ENCODE results near the gene PLA2G1B. TPM values are rescaled to one million over a fixed set of nuclear protein-coding genes. Genes with fewer than 3 reads are reported as not detected.

The PLA2G1B gene
- total and polyA plus RNA-seq, 7 donors, result 7.8 TPM; not detected in 6

DNA sequence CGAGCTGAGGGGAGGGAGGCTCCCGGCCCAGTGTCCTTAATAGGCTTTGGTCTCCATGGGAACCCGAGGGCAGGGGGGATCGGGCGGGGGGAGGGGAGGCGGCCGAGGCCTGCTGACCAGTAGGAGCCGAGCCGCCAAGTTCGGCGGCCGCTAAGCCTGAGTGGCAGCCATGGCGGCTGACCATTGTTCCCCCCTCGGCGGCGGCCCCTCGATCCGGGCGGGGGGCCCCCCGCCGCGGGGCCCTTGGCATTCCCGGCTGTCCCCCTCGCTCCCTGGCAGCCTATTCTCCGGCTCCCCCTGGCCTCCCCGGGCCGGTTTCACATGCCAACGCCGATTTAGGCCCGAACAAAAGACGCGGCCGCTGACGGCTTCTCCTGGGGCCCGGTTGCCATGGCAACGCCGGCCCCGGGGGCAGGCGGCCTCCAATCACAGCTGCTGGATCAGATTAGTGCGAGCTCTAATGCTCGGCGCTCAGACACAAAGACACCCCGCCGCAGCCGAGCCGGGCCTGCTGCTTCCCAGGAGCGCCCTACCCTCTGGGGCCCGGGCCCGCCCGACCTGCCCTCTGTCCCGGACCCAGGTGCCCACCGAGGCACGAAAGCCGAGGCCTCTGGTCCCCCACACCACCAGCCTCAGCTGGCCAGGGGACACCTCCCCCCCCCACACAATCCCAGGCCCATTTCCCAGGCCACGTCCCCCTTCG lies 34.1 kb upstream of the PLA2G1B start:
- Histone ChIP-seq H3K4me3 (peak overlapping the region; percentile 22 to 54 (median 46)), H3K36me3 (no peaks in the 10 kb centered on the region), H3K4me1 (peaks cover 0 to 18% (median 12%) of the 10 kb centered on the region in 4 donors), H3K27ac (peak overlapping the region in 3 of 4 donors; percentile 9 to 47 (median 24)), H3K27me3 (peaks cover 0 to 13% (median 0%) of the 10 kb centered on the region in 3 donors), H3K9me3 (no peaks in the 10 kb centered on the region)
- 25 to 71% methylated on average over 56 of the region's 56 CpGs for WGBS, 2 donors
- intact Hi-C loops (cut with DNase I), result no loop called here
- DNase-seq, result peak; percentile 82
- no peak for TF ChIP-seq EP300 (IDR thresholded peaks at IDR 0.05)
- peak in 1 of 4 donors; percentile 51 for TF ChIP-seq POLR2AphosphoS5 (IDR thresholded peaks at IDR 0.05)
- peak in 1 of 2 donors; percentile 16 for TF ChIP-seq POLR2A (IDR thresholded peaks at IDR 0.05)
- TF ChIP-seq, protein P1, sequence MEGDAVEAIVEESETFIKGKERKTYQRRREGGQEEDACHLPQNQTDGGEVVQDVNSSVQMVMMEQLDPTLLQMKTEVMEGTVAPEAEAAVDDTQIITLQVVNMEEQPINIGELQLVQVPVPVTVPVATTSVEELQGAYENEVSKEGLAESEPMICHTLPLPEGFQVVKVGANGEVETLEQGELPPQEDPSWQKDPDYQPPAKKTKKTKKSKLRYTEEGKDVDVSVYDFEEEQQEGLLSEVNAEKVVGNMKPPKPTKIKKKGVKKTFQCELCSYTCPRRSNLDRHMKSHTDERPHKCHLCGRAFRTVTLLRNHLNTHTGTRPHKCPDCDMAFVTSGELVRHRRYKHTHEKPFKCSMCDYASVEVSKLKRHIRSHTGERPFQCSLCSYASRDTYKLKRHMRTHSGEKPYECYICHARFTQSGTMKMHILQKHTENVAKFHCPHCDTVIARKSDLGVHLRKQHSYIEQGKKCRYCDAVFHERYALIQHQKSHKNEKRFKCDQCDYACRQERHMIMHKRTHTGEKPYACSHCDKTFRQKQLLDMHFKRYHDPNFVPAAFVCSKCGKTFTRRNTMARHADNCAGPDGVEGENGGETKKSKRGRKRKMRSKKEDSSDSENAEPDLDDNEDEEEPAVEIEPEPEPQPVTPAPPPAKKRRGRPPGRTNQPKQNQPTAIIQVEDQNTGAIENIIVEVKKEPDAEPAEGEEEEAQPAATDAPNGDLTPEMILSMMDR (IDR thresholded peaks at IDR 0.05), result no peak

DNA sequence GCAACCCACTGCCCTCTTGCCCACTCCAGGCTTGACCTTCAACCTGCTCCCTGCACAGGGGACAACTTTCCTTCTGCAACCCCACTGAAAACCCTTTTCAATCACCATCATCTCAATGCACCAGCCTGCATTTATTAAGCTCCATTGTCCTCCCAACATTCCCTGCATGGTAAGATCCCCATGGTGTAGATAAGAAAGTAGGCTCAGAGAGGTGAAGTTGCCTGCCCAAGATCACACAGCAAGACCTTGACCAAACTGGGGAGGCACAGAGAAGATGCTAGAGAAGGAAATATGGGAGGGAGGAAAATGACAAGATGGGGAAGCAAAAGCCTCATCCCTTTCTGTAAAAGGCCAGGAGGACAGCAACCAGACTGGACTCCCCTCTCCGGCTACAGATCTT lies 31.5 kb upstream of the PLA2G1B start:
- intact Hi-C loops (cut with DNase I), result no loop called here
- H3K27ac ChIP-seq, result no peak overlapping the region
- no peak overlapping the region for H3K4me3 ChIP-seq
- no peak for DNase-seq
- H3K4me1 ChIP-seq, result peaks cover 0 to 16% (median 13%) of the 10 kb centered on the region in 4 donors
- TF ChIP-seq, protein P1 (IDR thresholded peaks at IDR 0.05), result no peak
- TF ChIP-seq POLR2AphosphoS5 (IDR thresholded peaks at IDR 0.05) (no peak), EP300 (IDR thresholded peaks at IDR 0.05) (no peak), POLR2A (IDR thresholded peaks at IDR 0.05) (no peak)
- H3K36me3 ChIP-seq, result no peaks in the 10 kb centered on the region
- peaks cover 0 to 13% (median 0%) of the 10 kb centered on the region in 3 donors for H3K27me3 ChIP-seq
- no peaks in the 10 kb centered on the region for H3K9me3 ChIP-seq
- WGBS, 2 donors, result 93 to 97% methylated on average over 1 of the region's 1 CpG

DNA sequence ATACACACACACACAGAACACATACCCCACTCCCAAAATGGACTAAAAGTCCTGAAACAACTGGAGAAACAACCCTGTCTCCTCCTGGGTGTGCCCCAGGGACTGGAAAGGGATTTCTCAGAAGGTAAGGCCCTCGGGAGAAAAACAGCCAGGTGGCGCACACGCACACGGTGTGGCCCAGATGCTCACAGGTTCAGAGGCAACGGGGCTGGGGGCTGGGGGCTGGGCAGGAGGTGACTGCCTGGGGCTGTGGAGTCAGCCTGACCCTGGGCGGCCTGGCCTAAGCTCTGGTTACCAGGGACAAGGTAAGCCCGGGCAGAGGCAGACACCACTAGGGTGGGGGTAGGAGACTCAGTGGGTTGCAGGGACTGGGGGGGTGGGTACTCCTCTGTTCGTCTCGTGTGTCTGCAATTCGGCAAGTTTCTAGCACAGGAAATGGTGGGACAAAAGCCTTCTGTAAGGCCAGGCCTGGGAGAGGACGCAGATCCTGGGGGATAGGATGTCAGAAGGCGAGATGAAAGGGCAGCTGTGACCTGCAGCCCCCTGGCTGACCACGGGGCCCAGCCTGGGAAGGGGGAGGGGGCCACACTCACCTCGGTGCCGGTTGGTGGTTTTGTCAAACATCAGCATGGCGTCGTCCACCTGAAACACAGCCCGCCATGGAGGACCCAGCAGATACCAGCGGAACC lies 31.0 kb upstream of the PLA2G1B start:
- DNase-seq, result no peak
- peaks cover 0 to 16% (median 13%) of the 10 kb centered on the region in 4 donors for H3K4me1 ChIP-seq
- no peak overlapping the region for H3K27ac ChIP-seq
- intact Hi-C loops (cut with DNase I), result no loop called here
- H3K9me3 ChIP-seq, result no peaks in the 10 kb centered on the region
- no peak overlapping the region for H3K4me3 ChIP-seq
- no peaks in the 10 kb centered on the region for H3K36me3 ChIP-seq
- WGBS, 2 donors, result 64 to 66% methylated on average over 19 of the region's 19 CpGs
- peaks cover 0 to 13% (median 0%) of the 10 kb centered on the region in 3 donors for H3K27me3 ChIP-seq
- TF ChIP-seq, protein P1 (IDR thresholded peaks at IDR 0.05), result no peak
- TF ChIP-seq EP300 (IDR thresholded peaks at IDR 0.05), result no peak
- no peak for TF ChIP-seq POLR2A (IDR thresholded peaks at IDR 0.05)

DNA sequence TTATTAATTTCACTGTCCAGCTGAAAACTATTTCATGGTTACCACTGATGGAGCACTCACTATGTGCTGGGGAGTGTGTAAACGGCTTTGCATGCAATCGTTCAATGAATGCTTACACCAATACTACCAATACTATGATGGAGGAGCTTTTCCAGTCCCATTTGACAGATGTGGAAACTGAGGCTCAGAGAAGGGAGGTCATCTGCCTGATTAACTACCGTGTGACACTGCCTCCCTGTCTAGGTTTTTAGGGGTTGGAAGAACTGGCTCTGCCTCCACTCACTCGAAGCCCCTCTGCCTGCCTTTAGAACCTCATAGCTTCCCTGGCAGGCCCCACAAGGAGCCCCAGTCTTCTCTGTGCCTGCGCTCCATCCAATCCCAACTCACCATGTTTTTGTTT lies 29.5 kb upstream of the PLA2G1B start:
- intact Hi-C loops (cut with DNase I), result no loop called here
- no peak for DNase-seq
- Histone ChIP-seq H3K36me3 (no peaks in the 10 kb centered on the region), H3K4me3 (no peak overlapping the region), H3K9me3 (no peaks in the 10 kb centered on the region), H3K27ac (no peak overlapping the region), H3K4me1 (peaks cover 0 to 14% (median 12%) of the 10 kb centered on the region in 4 donors), H3K27me3 (peaks cover 0 to 9% (median 0%) of the 10 kb centered on the region in 3 donors)
- 84 to 89% methylated on average over 5 of the region's 5 CpGs for WGBS, 2 donors
- no peak for TF ChIP-seq POLR2A (IDR thresholded peaks at IDR 0.05)
- TF ChIP-seq POLR2AphosphoS5 (IDR thresholded peaks at IDR 0.05), result no peak
- TF ChIP-seq, protein P1 (IDR thresholded peaks at IDR 0.05), result no peak
- TF ChIP-seq EP300 (IDR thresholded peaks at IDR 0.05), result no peak

Measured in sigmoid colon (tissue), 7 donors.